Neural cell (in vitro differentiated cells): ENCODE results near the gene MYRIP. TPM values are rescaled to one million over a fixed set of nuclear protein-coding genes. Genes with fewer than 3 reads are reported as not detected.

Experiments used
- H2AFZ ChIP-seq: fragments of 200-600, 300-800 bp; sonication (generic), shearing (Covaris generic); 2 replicates; pipeline ENCODE4 v1.6.0; 2014; ENCODE audit warnings: low read depth, mild to moderate bottlenecking, antibody characterized with exemption, low read length, moderate library complexity
- H3F3A ChIP-seq: fragments of 200-600 bp; shearing (Covaris generic); 2 replicates; pipeline ENCODE4 v1.6.1; 2016; ENCODE audit warnings: mild to moderate bottlenecking, moderate library complexity, mixed read lengths, antibody characterized with exemption, low read length; ENCODE audit not compliant: insufficient read depth, poor library complexity, severe bottlenecking
- H3K27ac ChIP-seq: fragments of 200-600, 300-800 bp; sonication (generic), shearing (Covaris generic); 2 replicates; pipeline ENCODE4 v1.5.1; 2014; ENCODE audit warnings: mild to moderate bottlenecking, low read length, moderate library complexity
- H3K27me3 ChIP-seq: fragments of 300-800, 200-600 bp; sonication (generic), shearing (Covaris generic); 2 replicates; pipeline ENCODE4 v1.6.0; 2014; ENCODE audit warnings: mild to moderate bottlenecking, low read depth, low read length, moderate library complexity; ENCODE audit not compliant: insufficient read depth
- H3K36me3 ChIP-seq: fragments of 300-800, 200-600 bp; sonication (generic), shearing (Covaris generic); 2 replicates; pipeline ENCODE4 v1.5.1; 2014; ENCODE audit warnings: mild to moderate bottlenecking, antibody characterized with exemption, low read length, moderate library complexity; ENCODE audit not compliant: insufficient read depth
- H3K4me2 ChIP-seq: fragments of 300-800, 200-600 bp; sonication (generic), shearing (Covaris generic); 2 replicates; pipeline ENCODE4 v1.6.0; 2014; ENCODE audit warnings: mild to moderate bottlenecking, low read length
- H3K4me3 ChIP-seq: fragments of 300-800, 200-600 bp; sonication (generic), shearing (Covaris generic); 2 replicates; pipeline ENCODE4 v1.5.1; 2014; ENCODE audit warnings: mild to moderate bottlenecking, low read length, moderate library complexity
- H3K79me2 ChIP-seq: fragments of 200-600 bp; shearing (Covaris generic); replicated peaks from 2 replicates; pipeline ENCODE4 v1.6.0; 2014; ENCODE audit warnings: mild to moderate bottlenecking, low read length, moderate library complexity; ENCODE audit not compliant: insufficient read depth
- H3K9ac ChIP-seq: fragments of 300-800, 200-600 bp; sonication (generic), shearing (Covaris generic); 2 replicates; pipeline ENCODE4 v1.6.1; 2016; ENCODE audit warnings: mild to moderate bottlenecking, low read length, mixed read lengths
- H3K9me2 ChIP-seq: fragments of 200-600 bp; shearing (Covaris generic); 2 replicates; pipeline ENCODE4 v1.6.1; 2016; ENCODE audit warnings: mild to moderate bottlenecking, low read length, mixed read lengths; ENCODE audit not compliant: insufficient read depth
- H3K9me3 ChIP-seq: fragments of 200-600, 300-800 bp; sonication (generic), shearing (Covaris generic); 2 replicates; pipeline ENCODE4 v1.6.1; 2016; ENCODE audit warnings: mild to moderate bottlenecking, mixed run types, low read length, moderate library complexity, mixed read lengths
- H4K20me1 ChIP-seq: fragments of 200-600 bp; shearing (Covaris generic); 2 replicates; pipeline ENCODE4 v1.6.1; 2016; ENCODE audit warnings: mild to moderate bottlenecking, mixed run types; ENCODE audit not compliant: insufficient read depth
- EP300 ChIP-seq: fragments of 450-650 bp; conservative IDR thresholded peaks from 2 replicates; pipeline ENCODE4 v1.6.1; 2014; ENCODE audit warnings: antibody characterized with exemption, mild to moderate bottlenecking, moderate library complexity; ENCODE audit not compliant: poor library complexity, severe bottlenecking
- EZH2 ChIP-seq: fragments of 200-600, 300-800 bp; shearing (Covaris generic), sonication (generic); IDR thresholded peaks from 2 replicates; pipeline ENCODE4 v1.6.1; 2014; ENCODE audit warnings: antibody characterized with exemption, low read length, borderline replicate concordance, mild to moderate bottlenecking; ENCODE audit not compliant: insufficient read depth, poor library complexity, severe bottlenecking
- MXI1 ChIP-seq: fragments of 450-650 bp; conservative IDR thresholded peaks from 2 replicates; pipeline ENCODE4 v1.6.1; 2014; ENCODE audit warnings: antibody characterized with exemption, mild to moderate bottlenecking; ENCODE audit not compliant: poor library complexity, severe bottlenecking
- POLR2AphosphoS5 ChIP-seq: IDR thresholded peaks from 2 replicates; pipeline ENCODE4 v1.6.1; 2012
- RAD21 ChIP-seq: fragments of 450-650 bp; conservative IDR thresholded peaks from 2 replicates; pipeline ENCODE4 v1.6.1; 2014; ENCODE audit warnings: antibody characterized with exemption, mild to moderate bottlenecking, moderate library complexity
- SMC3 ChIP-seq: fragments of 450-650 bp; conservative IDR thresholded peaks from 2 replicates; pipeline ENCODE4 v1.6.1; 2014; ENCODE audit warnings: antibody characterized with exemption, mild to moderate bottlenecking, moderate library complexity; ENCODE audit not compliant: poor library complexity
- TAF1 ChIP-seq: IDR thresholded peaks from 2 replicates; pipeline ENCODE4 v1.6.1; 2012; ENCODE audit warnings: low read depth
- polyA plus RNA-seq: library from polyadenylated mRNA; depleted of rRNA; stranded (reverse); fragments of >200 nt; gene quantifications from 2 replicates; pipeline ENCODE4 v1.2.3, GENCODE V29; 2014
- TF ChIP-seq, protein P1 (sequence below): IDR thresholded peaks from 2 replicates; pipeline ENCODE4 v1.6.1; 2012; ENCODE audit warnings: borderline replicate concordance
- TF ChIP-seq, protein P2 (sequence below): fragments of 450-650 bp; IDR thresholded peaks from 2 replicates; pipeline ENCODE4 v1.5.1; 2014; ENCODE audit warnings: antibody characterized with exemption, mild to moderate bottlenecking, moderate library complexity; ENCODE audit not compliant: poor library complexity, severe bottlenecking

The MYRIP gene
- polyA plus RNA-seq, 1 donor from 2014 or later, result 0.76 TPM

DNA sequence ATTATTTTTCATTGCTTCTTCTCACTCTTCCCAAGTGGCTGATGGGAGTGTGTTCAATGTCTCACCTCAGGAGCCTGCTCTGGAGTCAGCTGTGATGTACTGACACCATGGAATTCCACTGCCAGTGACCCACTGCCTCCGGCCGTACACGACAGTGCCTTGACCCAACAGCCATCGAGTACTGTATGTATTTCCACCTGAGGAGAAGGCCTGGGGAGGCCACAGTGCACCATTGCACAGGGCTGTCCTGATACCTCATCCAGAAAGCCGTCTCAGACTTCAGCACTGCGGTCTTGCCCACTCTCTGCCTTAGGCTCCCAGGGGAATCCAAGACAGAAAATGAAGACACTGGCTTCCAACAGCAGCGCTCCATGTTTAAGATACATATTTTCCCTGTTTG lies 448.7 kb downstream of the MYRIP start:
- no peaks in the 10 kb centered on the region for H3F3A ChIP-seq
- no peak overlapping the region for H3K9ac ChIP-seq
- no peaks in the 10 kb centered on the region for H3K9me2 ChIP-seq
- no peaks in the 10 kb centered on the region for H3K9me3 ChIP-seq
- H2AFZ ChIP-seq, result no peak overlapping the region
- no peaks in the 10 kb centered on the region for H3K27me3 ChIP-seq
- H3K4me2 ChIP-seq, result no peak overlapping the region
- H4K20me1 ChIP-seq, result no peaks in the 10 kb centered on the region
- no peak for TF ChIP-seq EP300
- TF ChIP-seq RAD21, result no peak
- TF ChIP-seq, protein P1, sequence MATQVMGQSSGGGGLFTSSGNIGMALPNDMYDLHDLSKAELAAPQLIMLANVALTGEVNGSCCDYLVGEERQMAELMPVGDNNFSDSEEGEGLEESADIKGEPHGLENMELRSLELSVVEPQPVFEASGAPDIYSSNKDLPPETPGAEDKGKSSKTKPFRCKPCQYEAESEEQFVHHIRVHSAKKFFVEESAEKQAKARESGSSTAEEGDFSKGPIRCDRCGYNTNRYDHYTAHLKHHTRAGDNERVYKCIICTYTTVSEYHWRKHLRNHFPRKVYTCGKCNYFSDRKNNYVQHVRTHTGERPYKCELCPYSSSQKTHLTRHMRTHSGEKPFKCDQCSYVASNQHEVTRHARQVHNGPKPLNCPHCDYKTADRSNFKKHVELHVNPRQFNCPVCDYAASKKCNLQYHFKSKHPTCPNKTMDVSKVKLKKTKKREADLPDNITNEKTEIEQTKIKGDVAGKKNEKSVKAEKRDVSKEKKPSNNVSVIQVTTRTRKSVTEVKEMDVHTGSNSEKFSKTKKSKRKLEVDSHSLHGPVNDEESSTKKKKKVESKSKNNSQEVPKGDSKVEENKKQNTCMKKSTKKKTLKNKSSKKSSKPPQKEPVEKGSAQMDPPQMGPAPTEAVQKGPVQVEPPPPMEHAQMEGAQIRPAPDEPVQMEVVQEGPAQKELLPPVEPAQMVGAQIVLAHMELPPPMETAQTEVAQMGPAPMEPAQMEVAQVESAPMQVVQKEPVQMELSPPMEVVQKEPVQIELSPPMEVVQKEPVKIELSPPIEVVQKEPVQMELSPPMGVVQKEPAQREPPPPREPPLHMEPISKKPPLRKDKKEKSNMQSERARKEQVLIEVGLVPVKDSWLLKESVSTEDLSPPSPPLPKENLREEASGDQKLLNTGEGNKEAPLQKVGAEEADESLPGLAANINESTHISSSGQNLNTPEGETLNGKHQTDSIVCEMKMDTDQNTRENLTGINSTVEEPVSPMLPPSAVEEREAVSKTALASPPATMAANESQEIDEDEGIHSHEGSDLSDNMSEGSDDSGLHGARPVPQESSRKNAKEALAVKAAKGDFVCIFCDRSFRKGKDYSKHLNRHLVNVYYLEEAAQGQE, result no peak
- TF ChIP-seq TAF1, result no peak
- TF ChIP-seq, protein P2, sequence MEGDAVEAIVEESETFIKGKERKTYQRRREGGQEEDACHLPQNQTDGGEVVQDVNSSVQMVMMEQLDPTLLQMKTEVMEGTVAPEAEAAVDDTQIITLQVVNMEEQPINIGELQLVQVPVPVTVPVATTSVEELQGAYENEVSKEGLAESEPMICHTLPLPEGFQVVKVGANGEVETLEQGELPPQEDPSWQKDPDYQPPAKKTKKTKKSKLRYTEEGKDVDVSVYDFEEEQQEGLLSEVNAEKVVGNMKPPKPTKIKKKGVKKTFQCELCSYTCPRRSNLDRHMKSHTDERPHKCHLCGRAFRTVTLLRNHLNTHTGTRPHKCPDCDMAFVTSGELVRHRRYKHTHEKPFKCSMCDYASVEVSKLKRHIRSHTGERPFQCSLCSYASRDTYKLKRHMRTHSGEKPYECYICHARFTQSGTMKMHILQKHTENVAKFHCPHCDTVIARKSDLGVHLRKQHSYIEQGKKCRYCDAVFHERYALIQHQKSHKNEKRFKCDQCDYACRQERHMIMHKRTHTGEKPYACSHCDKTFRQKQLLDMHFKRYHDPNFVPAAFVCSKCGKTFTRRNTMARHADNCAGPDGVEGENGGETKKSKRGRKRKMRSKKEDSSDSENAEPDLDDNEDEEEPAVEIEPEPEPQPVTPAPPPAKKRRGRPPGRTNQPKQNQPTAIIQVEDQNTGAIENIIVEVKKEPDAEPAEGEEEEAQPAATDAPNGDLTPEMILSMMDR, result no peak
- no peak for TF ChIP-seq SMC3
- no peak for TF ChIP-seq MXI1
- no peak for TF ChIP-seq EZH2
- no peak for TF ChIP-seq POLR2AphosphoS5
- no peaks in the 10 kb centered on the region for H3K79me2 ChIP-seq
- H3K36me3 ChIP-seq, result no peaks in the 10 kb centered on the region
- no peak overlapping the region for H3K4me3 ChIP-seq
- no peak overlapping the region for H3K27ac ChIP-seq

DNA sequence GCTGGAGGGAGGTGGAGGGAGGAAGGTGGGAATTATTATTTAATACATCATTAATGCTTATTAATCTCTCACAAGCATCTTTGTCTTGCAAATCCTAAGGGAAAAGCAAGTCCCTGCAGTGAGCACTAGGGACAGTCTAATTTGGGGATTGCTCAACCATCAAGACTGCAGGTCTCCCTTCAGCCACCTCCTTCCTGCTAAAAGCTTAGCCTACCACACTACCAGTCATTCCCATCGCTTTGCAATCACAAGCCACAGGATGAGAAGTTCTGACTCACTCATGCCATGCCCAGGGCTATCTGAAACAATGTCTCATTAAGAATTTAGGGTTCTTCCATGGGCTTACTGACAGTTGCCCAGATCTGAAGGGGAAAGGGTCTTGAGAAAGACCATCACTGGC lies 449.1 kb downstream of the MYRIP start:
- Histone ChIP-seq H3F3A (no peaks in the 10 kb centered on the region), H4K20me1 (no peaks in the 10 kb centered on the region), H3K27ac (no peak overlapping the region), H3K27me3 (no peaks in the 10 kb centered on the region), H3K4me2 (no peak overlapping the region), H2AFZ (no peak overlapping the region), H3K79me2 (no peaks in the 10 kb centered on the region), H3K9ac (no peak overlapping the region), H3K9me3 (no peaks in the 10 kb centered on the region), H3K9me2 (no peaks in the 10 kb centered on the region), H3K4me3 (no peak overlapping the region), H3K36me3 (no peaks in the 10 kb centered on the region)
- no peak for TF ChIP-seq TAF1
- no peak for TF ChIP-seq SMC3
- TF ChIP-seq RAD21, result no peak
- TF ChIP-seq EP300, result no peak
- TF ChIP-seq EZH2, result no peak
- TF ChIP-seq, protein P2, result no peak
- TF ChIP-seq, protein P1, result no peak
- no peak for TF ChIP-seq MXI1
- no peak for TF ChIP-seq POLR2AphosphoS5
